Sigmoid colon (tissue), 7 donors: ENCODE results near the gene SAP30BP. TPM values are rescaled to one million over a fixed set of nuclear protein-coding genes. Genes with fewer than 3 reads are reported as not detected.

Source experiments
- DNase-seq: peaks from one replicate; pipeline ENCODE4 v3.0.0-alpha.2; 2019
- H3K27ac ChIP-seq, 4 donors: fragments of 200-600 bp; sonication (generic); one replicate each; pipeline ENCODE4 v1.5.1; 2016 to 2019; ENCODE audit warnings: mild to moderate bottlenecking in 1 of 4
- H3K27me3 ChIP-seq, 3 donors: fragments of 200-600 bp; sonication (generic); one replicate each; pipeline ENCODE4 v1.5.1; 2019; ENCODE audit warnings: mild to moderate bottlenecking in 1 of 3
- H3K36me3 ChIP-seq, 4 donors: fragments of 200-600 bp; sonication (generic); one replicate each; pipeline ENCODE4 v1.5.1; 2016 to 2019
- H3K4me1 ChIP-seq, 4 donors: fragments of 200-600 bp; sonication (generic); one replicate each; pipeline ENCODE4 v1.5.1; 2017 to 2019
- H3K4me3 ChIP-seq, 4 donors: fragments of 200-600 bp; sonication (generic); one replicate each; pipeline ENCODE4 v1.5.1; 2017 to 2019; ENCODE audit warnings: mild to moderate bottlenecking in 2 of 4, moderate library complexity in 1 of 4
- H3K9me3 ChIP-seq, 4 donors: fragments of 200-600 bp in 3 of 4; sonication (generic) in 3 of 4; one replicate each; pipeline versions ENCODE4 v1.5.1 to v1.6.1; 2013 to 2019
- CTCF ChIP-seq, 4 experiments: fragments of 450-650 bp in 3 of 4; fragments of 200-600 bp in 1 of 4; IDR thresholded peaks; one replicate each; pipeline ENCODE4 v1.5.1; 2016 to 2019; ENCODE audit warnings: antibody characterized with exemption in 4 of 4, mild to moderate bottlenecking in 3 of 4, moderate library complexity in 2 of 4
- EP300 ChIP-seq, 4 donors: sonication (generic); formaldehyde crosslinking; IDR thresholded peaks; one replicate each; pipeline ENCODE4 v1.6.1; 2017; ENCODE audit warnings: antibody characterized with exemption in 4 of 4
- POLR2A ChIP-seq, 2 donors: fragments of 450-650 bp; IDR thresholded peaks; one replicate each; pipeline ENCODE4 v1.6.1; 2016; ENCODE audit warnings: antibody characterized with exemption in 2 of 2, mild to moderate bottlenecking in 2 of 2, moderate library complexity in 2 of 2
- POLR2AphosphoS5 ChIP-seq, 4 donors: sonication (generic); formaldehyde crosslinking; IDR thresholded peaks; one replicate each; pipeline ENCODE4 v1.6.1; 2017; ENCODE audit warnings: antibody characterized with exemption in 4 of 4
- WGBS, 2 donors: extraction: QIAGEN DNeasy Blood & Tissue Kit; methylation state at CpG; one replicate each; pipeline ENCODE4 v1.1.7; 2013; 5-methylcytosine and 5-hydroxymethylcytosine counted together
- intact Hi-C: fragments of 100-400 bp; cut with DNase I; formaldehyde crosslinking; loops from one replicate; pipeline ENCODE4 v1.15.1; 2023
- polyA plus RNA-seq, 3 donors: library from polyadenylated mRNA; stranded (reverse); fragments of 200-250 nt; gene quantifications; one replicate each; pipeline ENCODE4 v1.2.3, GENCODE V29; 2013
- total RNA-seq, 4 donors: library from RNA; depleted of rRNA; stranded (reverse); fragments of >200 nt; gene quantifications; one replicate each; pipeline ENCODE4 v1.1.0, GENCODE V29; 2016
- donor health status: healthy with polysubstance abuse.
- donor health status: Bipolar disorder and iron deficiency.
- donor health status: healthy.

SAP30BP gene
- total and polyA plus RNA-seq, 7 donors: 53.2 to 96.9 (median 60.4) TPM

- H3K4me1 ChIP-seq: peaks cover 0 to 39% (median 26%) of the 10 kb centered on the region in 4 donors
- peaks cover 6 to 52% (median 27%) of the 10 kb centered on the region in 4 donors for H3K36me3 ChIP-seq
- WGBS, 2 donors: 5 to 10% methylated on average over 4 of the region's 4 CpGs
- H3K9me3 ChIP-seq: no peaks in the 10 kb centered on the region
- TF ChIP-seq CTCF (IDR thresholded peaks at IDR 0.05): no peak
- no peak for TF ChIP-seq EP300 (IDR thresholded peaks at IDR 0.05)
- no peak for TF ChIP-seq POLR2AphosphoS5 (IDR thresholded peaks at IDR 0.05)
- no peak for TF ChIP-seq POLR2A (IDR thresholded peaks at IDR 0.05)
- H3K27ac ChIP-seq: peak overlapping the region; percentile 81 to 90 (median 88)
- intact Hi-C loops: loop anchor here (2.0 kb wide), 1 partner anchor 81 kb away; no protein-coding TSS in a partner anchor
- no peak for DNase-seq
- H3K4me3 ChIP-seq: peak overlapping the region; percentile 73 to 86 (median 84)
- no peaks in the 10 kb centered on the region for H3K27me3 ChIP-seq
Observed at GRCh38 chr17:75667825-75668224, 687 bp downstream of the SAP30BP start.

GRCh38 chr17:75668489-75668888 is 1.4 kb downstream of the SAP30BP start:
- Histone ChIP-seq H3K4me3 (no peak overlapping the region), H3K27ac (no peak overlapping the region)

GRCh38 chr17:75670868-75671267 is 3.7 kb downstream of the SAP30BP start:
- no peak for DNase-seq
- TF ChIP-seq EP300 (IDR thresholded peaks at IDR 0.05) (no peak), CTCF (IDR thresholded peaks at IDR 0.05) (no peak), POLR2AphosphoS5 (IDR thresholded peaks at IDR 0.05) (no peak), POLR2A (IDR thresholded peaks at IDR 0.05) (no peak)
- 77 to 87% methylated on average over 5 of the region's 5 CpGs for WGBS, 2 donors
- H3K4me1 ChIP-seq: peaks cover 0 to 44% (median 28%) of the 10 kb centered on the region in 4 donors
- intact Hi-C loops: no loop called here
- H3K27ac ChIP-seq: no peak overlapping the region
- H3K4me3 ChIP-seq: no peak overlapping the region
- no peaks in the 10 kb centered on the region for H3K27me3 ChIP-seq
- H3K9me3 ChIP-seq: no peaks in the 10 kb centered on the region
- H3K36me3 ChIP-seq: peaks cover 6 to 66% (median 29%) of the 10 kb centered on the region in 4 donors

More at GRCh38 chr17:75668489-75668888, 1.4 kb downstream of the SAP30BP start:
- intact Hi-C loops: no loop called here
- Histone ChIP-seq H3K9me3 (no peaks in the 10 kb centered on the region), H3K27me3 (no peaks in the 10 kb centered on the region), H3K36me3 (peaks cover 6 to 57% (median 30%) of the 10 kb centered on the region in 4 donors), H3K4me1 (peaks cover 0 to 39% (median 26%) of the 10 kb centered on the region in 4 donors)
- TF ChIP-seq EP300 (IDR thresholded peaks at IDR 0.05) (no peak), POLR2A (IDR thresholded peaks at IDR 0.05) (no peak), POLR2AphosphoS5 (IDR thresholded peaks at IDR 0.05) (no peak), CTCF (IDR thresholded peaks at IDR 0.05) (no peak)
- WGBS, 2 donors: 74 to 83% methylated on average over 4 of the region's 4 CpGs
- no peak for DNase-seq

DNA sequence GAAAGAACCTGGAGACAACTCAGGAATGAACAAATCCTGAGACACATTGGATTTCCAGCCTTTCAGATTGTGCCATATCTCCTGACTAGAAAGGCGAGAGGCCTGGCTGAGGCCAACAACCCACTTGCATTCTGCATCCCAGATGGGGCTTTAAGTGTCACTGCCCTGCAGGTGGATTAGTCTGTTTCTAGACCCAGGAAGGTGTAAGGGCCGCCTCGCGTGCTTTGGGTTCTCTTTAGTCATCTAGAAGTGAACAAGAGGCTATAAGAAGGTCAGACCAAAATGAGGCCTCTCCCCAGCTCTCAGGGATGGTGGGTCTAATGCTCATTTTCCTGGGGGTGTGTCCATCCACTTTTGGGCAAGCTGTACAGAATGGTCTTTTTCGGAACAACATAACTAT is 4.9 kb downstream of the SAP30BP start:
- H3K9me3 ChIP-seq: no peaks in the 10 kb centered on the region
- H3K4me3 ChIP-seq: no peak overlapping the region
- no peak overlapping the region for H3K27ac ChIP-seq
- DNase-seq: no peak
- intact Hi-C loops: no loop called here
- H3K36me3 ChIP-seq: peaks cover 6 to 74% (median 29%) of the 10 kb centered on the region in 4 donors
- 95 to 97% methylated on average over 5 of the region's 5 CpGs for WGBS, 2 donors
- H3K4me1 ChIP-seq: peaks cover 0 to 35% (median 19%) of the 10 kb centered on the region in 4 donors
- no peak for TF ChIP-seq EP300 (IDR thresholded peaks at IDR 0.05)
- no peak for TF ChIP-seq CTCF (IDR thresholded peaks at IDR 0.05)
- TF ChIP-seq POLR2A (IDR thresholded peaks at IDR 0.05): no peak
- no peak for TF ChIP-seq POLR2AphosphoS5 (IDR thresholded peaks at IDR 0.05)
- H3K27me3 ChIP-seq: no peaks in the 10 kb centered on the region

DNA sequence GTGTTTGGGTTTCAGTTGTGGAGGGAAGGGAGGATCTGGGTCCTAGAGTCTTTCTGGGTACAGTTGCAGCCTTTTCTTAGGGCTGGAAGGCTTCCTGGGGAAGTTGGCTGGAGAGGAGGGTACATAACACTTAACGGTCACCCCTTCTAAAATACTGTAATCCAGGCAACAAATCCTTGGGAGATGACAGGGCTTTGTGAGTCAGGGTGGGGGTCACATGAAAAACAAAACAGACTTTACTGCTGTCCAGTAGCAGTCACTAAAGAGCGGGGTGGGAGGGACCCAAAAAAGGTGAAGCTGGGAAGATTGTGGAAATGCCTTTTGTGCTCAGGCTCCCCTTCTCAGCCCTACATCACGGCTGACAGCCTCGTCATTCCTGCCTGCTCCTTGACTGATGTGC is 6.3 kb downstream of the SAP30BP start:
- no peak for DNase-seq

More for the DNA sequence above, 6.3 kb downstream of the SAP30BP start:
- Histone ChIP-seq H3K4me1 (peaks cover 0 to 26% (median 9%) of the 10 kb centered on the region in 4 donors), H3K9me3 (no peaks in the 10 kb centered on the region), H3K27me3 (no peaks in the 10 kb centered on the region), H3K4me3 (no peak overlapping the region), H3K36me3 (peaks cover 10 to 76% (median 29%) of the 10 kb centered on the region in 4 donors), H3K27ac (no peak overlapping the region)
- no peak for TF ChIP-seq EP300 (IDR thresholded peaks at IDR 0.05)
- TF ChIP-seq POLR2A (IDR thresholded peaks at IDR 0.05): no peak
- no peak for TF ChIP-seq CTCF (IDR thresholded peaks at IDR 0.05)
- no peak for TF ChIP-seq POLR2AphosphoS5 (IDR thresholded peaks at IDR 0.05)
- WGBS, 2 donors: 89% methylated on average over 4 of the region's 4 CpGs
- intact Hi-C loops: no loop called here
